A549 (cell line): ENCODE results near the gene SLX9. TPM values are rescaled to one million over a fixed set of nuclear protein-coding genes. Genes with fewer than 3 reads are reported as not detected.

Experiments
- ATAC-seq, 2 experiments: fragments of 200-7000 bp in 1 of 2; fragments of >200 bp in 1 of 2; cut with Nextera tagmentation in 1 of 2; cut with Tn5 transposase in 1 of 2; 3 replicates each; pipeline versions ENCODE4 v1.8.0 to v1.9.1; 2018 to 2020; ENCODE audit warnings: mild to moderate bottlenecking in 1 of 2, moderate library complexity in 1 of 2
- CTCF ChIA-PET: fragments of 300-600 bp; sonication (Branson Sonifier 250); formaldehyde crosslinking; extraction: SDS; loops from one replicate; lab custom pipeline; 2021; ENCODE audit warnings: antibody characterized with exemption, inconsistent platforms; lab: Yijun Ruan, JAX
- POLR2A ChIA-PET: fragments of 350-600 bp; formaldehyde crosslinking; extraction: SDS; loops from one replicate; lab custom pipeline; 2021; ENCODE audit warnings: antibody characterized with exemption, inconsistent platforms; lab: Yijun Ruan, JAX
- DNase-seq, 2 experiments: peaks; one replicate each; pipeline versions ENCODE4 v3.0.0 to v3.0.0-alpha.2; 2011 to 2016; ENCODE audit warnings: low read depth in 1 of 2, low spot score in 1 of 2
- FAIRE-seq: peaks from 2 replicates; lab custom pipeline; 2011; peaks lifted over from hg19 to GRCh38; lab: Jason Lieb, UNC
- H3K27ac ChIP-seq, 2 experiments: fragments of >200 bp; sonication (Bioruptor Twin); formaldehyde crosslinking; 3 replicates each; pipeline ENCODE4 v1.5.1; 2016 to 2017
- H3K4me1 ChIP-seq: fragments of >200 bp; sonication (Bioruptor Twin); formaldehyde crosslinking; 3 replicates; pipeline ENCODE4 v1.6.1; 2016
- H3K4me2 ChIP-seq: fragments of >200 bp; sonication (Bioruptor Twin); formaldehyde crosslinking; 3 replicates; pipeline ENCODE4 v1.6.1; 2016
- H3K4me3 ChIP-seq: fragments of >200 bp; sonication (Bioruptor Twin); formaldehyde crosslinking; 3 replicates; pipeline ENCODE4 v1.5.1; 2016
- H3K9me3 ChIP-seq: fragments of >200 bp; sonication (Bioruptor Twin); formaldehyde crosslinking; 3 replicates; pipeline ENCODE4 v1.6.1; 2016
- BCL3 ChIP-seq: fragments of >200 bp; sonication (Bioruptor Twin); formaldehyde crosslinking; IDR thresholded peaks from 3 replicates; pipeline ENCODE4 v1.6.1; 2016
- CBX2 ChIP-seq: fragments of 200-600 bp; sonication (generic); IDR thresholded peaks from 2 replicates; pipeline ENCODE4 v1.6.1; 2016; ENCODE audit warnings: low read depth, mild to moderate bottlenecking, borderline replicate concordance
- CBX8 ChIP-seq: fragments of 200-600 bp; sonication (generic); IDR thresholded peaks from 2 replicates; pipeline ENCODE4 v1.6.1; 2016
- CHD4 ChIP-seq: fragments of 200-600 bp; sonication (generic); IDR thresholded peaks from 2 replicates; pipeline ENCODE4 v1.6.1; 2016; ENCODE audit warnings: antibody characterized with exemption, mild to moderate bottlenecking, borderline replicate concordance
- EHMT2 ChIP-seq: fragments of 200-600 bp; sonication (generic); IDR thresholded peaks from 2 replicates; pipeline ENCODE4 v1.6.1; 2016; ENCODE audit warnings: antibody characterized with exemption, low read depth, mild to moderate bottlenecking, moderate library complexity
- FOXS1 ChIP-seq: fragments of 250-450 bp; sonication (Bioruptor Pico); IDR thresholded peaks from 2 replicates; pipeline ENCODE4 v1.5.0; 2020; ENCODE audit warnings: mild to moderate bottlenecking, moderate library complexity
- HOXB13 ChIP-seq: fragments of 250-450 bp; sonication (Bioruptor Pico); IDR thresholded peaks from 2 replicates; pipeline ENCODE4 v1.5.0; 2020; ENCODE audit warnings: low read depth, mild to moderate bottlenecking, moderate library complexity
- HOXB5 ChIP-seq: fragments of 250-450 bp; sonication (Bioruptor Pico); IDR thresholded peaks from 2 replicates; pipeline ENCODE4 v1.5.0; 2020; ENCODE audit warnings: mild to moderate bottlenecking, moderate library complexity
- JUN ChIP-seq, 2 experiments: fragments of >200 bp; sonication (Bioruptor Twin); formaldehyde crosslinking; IDR thresholded peaks; 2 replicates in 1 of 2; 3 replicates in 1 of 2; pipeline ENCODE4 v1.6.1; 2016 to 2017
- KDM1A ChIP-seq: fragments of 200-600 bp; sonication (generic); IDR thresholded peaks from 2 replicates; pipeline ENCODE4 v1.6.1; 2016; ENCODE audit warnings: low read depth, mild to moderate bottlenecking
- MAFK ChIP-seq: fragments of 450-650 bp; IDR thresholded peaks from 2 replicates; pipeline ENCODE4 v1.6.1; 2014; ENCODE audit not compliant: partially characterized antibody
- NFE2L2 ChIP-seq: fragments of 150-350 bp; conservative IDR thresholded peaks from 2 replicates; pipeline ENCODE4 v1.6.1; 2014; ENCODE audit warnings: low read length
- PHF8 ChIP-seq: fragments of 200-600 bp; sonication (generic); IDR thresholded peaks from 2 replicates; pipeline ENCODE4 v1.6.1; 2016; ENCODE audit warnings: low read depth, mild to moderate bottlenecking, antibody characterized with exemption, moderate library complexity, borderline replicate concordance
- POLR2A ChIP-seq: IDR thresholded peaks from 2 replicates; pipeline ENCODE4 v1.6.1; 2012; ENCODE audit warnings: mild to moderate bottlenecking, low read length
- RAD21 ChIP-seq, 2 experiments: fragments of >200 bp in 1 of 2; sonication (Bioruptor Twin) in 1 of 2; formaldehyde crosslinking in 1 of 2; IDR thresholded peaks in 1 of 2; conservative IDR thresholded peaks in 1 of 2; 2 replicates in 1 of 2; 3 replicates in 1 of 2; pipeline ENCODE4 v1.6.1; 2012 to 2018; ENCODE audit warnings: inconsistent platforms in 1 of 2
- REST ChIP-seq: fragments of 200-600 bp; sonication (generic); IDR thresholded peaks from 2 replicates; pipeline ENCODE4 v1.6.1; 2016; ENCODE audit warnings: antibody characterized with exemption, mild to moderate bottlenecking, moderate library complexity
- SMC3 ChIP-seq: fragments of >200 bp; sonication (Bioruptor Twin); formaldehyde crosslinking; IDR thresholded peaks from 3 replicates; pipeline ENCODE4 v1.6.1; 2018; ENCODE audit warnings: inconsistent platforms
- SREBF2 ChIP-seq: fragments of 450-650 bp; IDR thresholded peaks from 2 replicates; pipeline ENCODE4 v1.6.1; 2014; ENCODE audit warnings: mild to moderate bottlenecking, moderate library complexity
- TP53 ChIP-seq: fragments of 250-450 bp; sonication (Bioruptor Pico); IDR thresholded peaks from 2 replicates; pipeline ENCODE4 v1.5.0; 2021; ENCODE audit warnings: mild to moderate bottlenecking, moderate library complexity
- USF2 ChIP-seq: fragments of 450-650 bp; IDR thresholded peaks from 2 replicates; pipeline ENCODE4 v1.6.1; 2014; ENCODE audit warnings: antibody characterized with exemption
- WGBS: methylation state at CpG from one replicate; pipeline ENCODE4 v1.1.6; 2017; ENCODE audit errors: missing lambda C conversion rate; 5-methylcytosine and 5-hydroxymethylcytosine counted together
- polyA plus RNA-seq, 4 experiments: library from polyadenylated mRNA; depleted of rRNA in 3 of 4; stranded (reverse); fragments of >200 nt; fragmentation: RNase III in 1 of 4; extraction: RNeasy Plus Mini Kit Qiagen cat#74134 plus additional on column Dnase treatment in 1 of 4; gene quantifications; 2 replicates in 3 of 4; 3 replicates in 1 of 4; pipeline ENCODE4 v1.2.3, GENCODE V29; 2011 to 2017

SLX9 gene
- polyA plus RNA-seq, 2 of the 4 experiments (the other 2 are of a cell fraction) = 26.9 to 40.6 TPM

- TF ChIP-seq FOXS1 (CRISPR knock-in tag) = no peak
- TF ChIP-seq, all 56 proteins: peak for 0
Observed at GRCh38 chr21:44931137-44931500, 8.7 kb upstream of the SLX9 start (continued).

GRCh38 chr21:44931501-44932407 is 8.1 kb upstream of the SLX9 start:
- peaks cover 35% of the 10 kb centered on the region for H3K4me1 ChIP-seq
- WGBS = 82% methylated on average over 21 of the region's 78 CpGs
- H3K9me3 ChIP-seq = no peaks in the 10 kb centered on the region
- DNase-seq (no peak), ATAC-seq (no peak), FAIRE-seq (no peak)
- peak overlapping the region; percentile 78 for H3K4me2 ChIP-seq
- peak overlapping the region; percentile 75 to 98 for H3K27ac ChIP-seq
- ChIA-PET CTCF (interaction anchor here (0.8 to 5.1 kb wide), 20 partner anchors 12 to 556 kb away, joined by 3 to 50 read pairs (median 3); partner anchors contain the start of genes SUMO3 and UBE2G2), POLR2A (no interaction called here)
- peak overlapping the region; percentile 38; the same call in 2 of the 3 replicates for H3K4me3 ChIP-seq
- TF ChIP-seq RAD21 (conservative IDR thresholded peaks at IDR 0.05 in 1 of 2, IDR thresholded peaks at IDR 0.05 in 1 of 2) (no peak), CBX8 (no peak), HOXB5 (CRISPR knock-in tag) (no peak), HOXB13 (CRISPR knock-in tag) (no peak), CBX2 (no peak), SREBF2 (no peak), MAFK (no peak), REST (no peak), JUN (IDR thresholded peaks at IDR 0.05) (no peak), CHD4 (no peak), TP53 (CRISPR knock-in tag) (no peak), KDM1A (no peak), PHF8 (no peak), SMC3 (no peak), BCL3 (no peak), POLR2A (no peak), USF2 (no peak), EHMT2 (no peak), NFE2L2 (no peak)
- TF ChIP-seq, all 56 proteins: peak for 0
